ENCODE measurements around the gene TMEM150A. TPM values are rescaled to one million over a fixed set of nuclear protein-coding genes. Genes with fewer than 3 reads are reported as not detected.
"Not testable (repeated sequence)": the region's sequence is repeated elsewhere in the genome, so short reads cannot be mapped to it uniquely, and the experiment has no call there.

TMEM150A gene
- total and polyA plus RNA-seq, 2 donors (not counting 3 experiments of a cell fraction or from before 2014, with no cell fraction given) = 17.7 to 35.7 TPM

DNA sequence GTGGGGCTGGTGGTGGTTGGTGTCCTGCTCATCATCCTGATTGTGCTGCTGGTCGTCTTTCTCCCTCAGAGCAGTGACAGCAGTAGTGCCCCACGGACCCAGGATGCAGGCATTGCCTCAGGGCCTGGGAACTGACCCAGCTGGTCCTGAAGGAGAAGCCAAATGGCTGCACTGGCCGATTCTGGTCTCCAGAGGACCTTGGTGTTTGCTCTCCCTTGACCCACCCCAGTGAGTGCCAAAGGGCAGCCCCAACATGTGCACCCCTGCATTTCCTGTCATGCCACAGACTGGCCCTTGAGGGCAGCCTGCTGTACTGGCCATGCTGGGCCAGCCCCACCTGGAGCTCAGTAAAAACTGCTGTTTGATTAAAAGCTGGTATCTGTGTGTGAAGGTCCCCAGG, 9.5 kb downstream of the TMEM150A start:
- no peaks in the 10 kb centered on the region for H3K9me1 ChIP-seq (replicated peaks; ENCODE audit: control insufficient read depth, extremely low read depth, insufficient read depth, low read length)
- no peak overlapping the region for H3K4me2 ChIP-seq (ENCODE audit: insufficient read depth, low read length)
- no peak overlapping the region for H3K27ac ChIP-seq (ENCODE audit: insufficient read depth, low read depth, low read length)
- TF ChIP-seq POLR2AphosphoS5 (IDR thresholded peaks at IDR 0.05; ENCODE audit: insufficient read depth, low read depth, low read length) = no peak
- no peak for TF ChIP-seq CTCF (IDR thresholded peaks at IDR 0.05; ENCODE audit: extremely low read depth in 1 of 2, insufficient read depth in 1 of 2, low read depth in 1 of 2, low read length in 2 of 2)
- no peak for TF ChIP-seq MYC (IDR thresholded peaks at IDR 0.05; ENCODE audit: low read depth, low read length)
- TF ChIP-seq JUN (IDR thresholded peaks at IDR 0.05; ENCODE audit: borderline replicate concordance, insufficient read depth, insufficient read length, low read depth) = no peak
- TF ChIP-seq GATA2 (IDR thresholded peaks at IDR 0.05; ENCODE audit: insufficient read depth, insufficient read length, low read depth, low read length) = no peak
- TF ChIP-seq MAX (IDR thresholded peaks at IDR 0.05; ENCODE audit: insufficient read depth, insufficient read length) = no peak
- no peak for TF ChIP-seq POLR2A (IDR thresholded peaks at IDR 0.05; ENCODE audit: low read depth, low read length)
- no peak for TF ChIP-seq FOS (IDR thresholded peaks at IDR 0.05; ENCODE audit: borderline replicate concordance, insufficient read depth, low read length)
- no peak for TF ChIP-seq EZH2 (IDR thresholded peaks at IDR 0.05; ENCODE audit: borderline replicate concordance, low read depth, low read length, severe bottlenecking)
- BruUV-seq (replicated peaks) = no TSS peak
- POLR2A ChIA-PET = no interaction called here
- DNase-seq (ENCODE audit: low read depth, low spot score) = no peak
- no peak overlapping the region for H3K4me3 ChIP-seq (replicated peaks in 1 of 3; ENCODE audit: insufficient read depth in 1 of 3, low read depth in 1 of 3, low read length in 3 of 3)
- FAIRE-seq = no peak
- intact Hi-C loops (cut with micrococcal nuclease) = no loop called here
- H3K9ac ChIP-seq (replicated peaks; ENCODE audit: extremely low read depth, insufficient read depth, low read length) = no peak overlapping the region
- H3K36me3 ChIP-seq (ENCODE audit: control insufficient read depth in 2 of 2, extremely low read depth in 1 of 2, insufficient read depth in 2 of 2, low read length in 2 of 2) = peaks cover 0 to 20% of the 10 kb centered on the region in 2 experiments
- H3K4me1 ChIP-seq (ENCODE audit: control insufficient read depth, extremely low read depth, insufficient read depth, low read length) = peaks cover 48% of the 10 kb centered on the region
- CTCF ChIA-PET = interaction anchor here (1.6 kb wide), 1 partner anchor 10 kb away, joined by 3 read pairs; the partner anchor contains the start of gene TMEM150A
- H3K9me3 ChIP-seq (replicated peaks; ENCODE audit: control insufficient read depth, insufficient read depth, low read length) = no peaks in the 10 kb centered on the region
- no peaks in the 10 kb centered on the region for H4K20me1 ChIP-seq (replicated peaks; ENCODE audit: control insufficient read depth, extremely low read depth, insufficient read depth, low read length)
- H3K79me2 ChIP-seq (ENCODE audit: control insufficient read depth, insufficient read depth, low read length) = peaks cover 38% of the 10 kb centered on the region
- dilution Hi-C loops (cut with MboI; ENCODE audit: extremely low pct_ligation_motif_present, low sequenced_read_pairs) = no loop called here
- no peaks in the 10 kb centered on the region for H3K27me3 ChIP-seq (ENCODE audit: control insufficient read depth in 2 of 2, insufficient read depth in 2 of 2, low read length in 2 of 2)
- H2AFZ ChIP-seq (ENCODE audit: low read depth, low read length) = no peak overlapping the region

GRCh38 chr2:85592299-85592698, 10.2 kb downstream of the TMEM150A start:
- BruUV-seq (replicated peaks); H3K9me3 ChIP-seq (replicated peaks; ENCODE audit: control insufficient read depth, insufficient read depth, low read length); H3K9ac ChIP-seq (replicated peaks; ENCODE audit: extremely low read depth, insufficient read depth, low read length); dilution Hi-C loops (cut with MboI; ENCODE audit: extremely low pct_ligation_motif_present, low sequenced_read_pairs); intact Hi-C loops (cut with micrococcal nuclease); H3K9me1 ChIP-seq (replicated peaks; ENCODE audit: control insufficient read depth, extremely low read depth, insufficient read depth, low read length); H3K4me3 ChIP-seq (replicated peaks in 1 of 3; ENCODE audit: insufficient read depth in 1 of 3, low read depth in 1 of 3, low read length in 3 of 3); H3K4me2 ChIP-seq (ENCODE audit: insufficient read depth, low read length); H2AFZ ChIP-seq (ENCODE audit: low read depth, low read length); H3K27ac ChIP-seq (ENCODE audit: insufficient read depth, low read depth, low read length); H4K20me1 ChIP-seq (replicated peaks; ENCODE audit: control insufficient read depth, extremely low read depth, insufficient read depth, low read length); POLR2A ChIA-PET; H3K27me3 ChIP-seq (ENCODE audit: control insufficient read depth in 2 of 2, insufficient read depth in 2 of 2, low read length in 2 of 2); DNase-seq (ENCODE audit: low read depth, low spot score): not testable (repeated sequence)
- CTCF ChIA-PET = interaction anchor here (1.6 kb wide), 1 partner anchor 10 kb away, joined by 3 read pairs; the partner anchor contains the start of gene TMEM150A
- FAIRE-seq = peak; percentile 47
- Histone ChIP-seq H3K79me2 (ENCODE audit: control insufficient read depth, insufficient read depth, low read length) (peaks cover 37% of the 10 kb centered on the region), H3K4me1 (ENCODE audit: control insufficient read depth, extremely low read depth, insufficient read depth, low read length) (peaks cover 55% of the 10 kb centered on the region), H3K36me3 (ENCODE audit: control insufficient read depth in 2 of 2, extremely low read depth in 1 of 2, insufficient read depth in 2 of 2, low read length in 2 of 2) (peaks cover 0 to 16% of the 10 kb centered on the region in 2 experiments)

All from endothelial cell of umbilical vein (primary cell).